ENCODE results near the gene TMEM254. TPM values are rescaled to one million over a fixed set of nuclear protein-coding genes. Genes with fewer than 3 reads are reported as not detected.

Gene TMEM254
- total and polyA plus RNA-seq, 2 experiments from 2014 or later = 21.1 to 21.5 TPM

DNA sequence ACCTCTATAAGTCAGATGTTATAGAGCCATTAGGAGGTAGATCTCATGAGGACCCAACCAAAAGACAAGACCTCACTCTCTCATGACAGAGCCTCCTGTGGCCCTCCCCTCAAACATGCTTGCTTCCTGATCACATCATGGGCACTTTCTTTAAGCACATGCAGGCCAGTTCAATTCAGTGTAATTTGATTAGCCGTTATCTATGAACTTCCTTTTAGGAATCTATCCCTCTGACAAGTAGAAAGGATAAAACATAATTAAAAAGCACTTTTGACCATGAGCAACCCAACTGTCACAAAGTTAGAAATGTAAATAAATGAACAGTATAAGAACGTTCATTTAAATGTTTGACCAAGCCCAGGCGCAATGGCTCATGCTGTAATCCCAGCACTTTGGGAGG, 27.7 kb upstream of the TMEM254 start (continued):
- TF ChIP-seq ZNF331 (CRISPR knock-in tag; IDR thresholded peaks at IDR 0.05; ENCODE audit: low read depth) (no peak), JUNB (IDR thresholded peaks at IDR 0.05; ENCODE audit: unreplicated experiment) (no peak), EZH2 (IDR thresholded peaks at IDR 0.05; ENCODE audit: low read depth, unreplicated experiment) (no peak), NANOG (IDR thresholded peaks at IDR 0.05; ENCODE audit: borderline replicate concordance) (no peak), STAT1 (IDR thresholded peaks at IDR 0.05; ENCODE audit: unreplicated experiment) (no peak), ZNF114 (CRISPR knock-in tag; IDR thresholded peaks at IDR 0.05) (no peak)
- TF ChIP-seq, protein P1, sequence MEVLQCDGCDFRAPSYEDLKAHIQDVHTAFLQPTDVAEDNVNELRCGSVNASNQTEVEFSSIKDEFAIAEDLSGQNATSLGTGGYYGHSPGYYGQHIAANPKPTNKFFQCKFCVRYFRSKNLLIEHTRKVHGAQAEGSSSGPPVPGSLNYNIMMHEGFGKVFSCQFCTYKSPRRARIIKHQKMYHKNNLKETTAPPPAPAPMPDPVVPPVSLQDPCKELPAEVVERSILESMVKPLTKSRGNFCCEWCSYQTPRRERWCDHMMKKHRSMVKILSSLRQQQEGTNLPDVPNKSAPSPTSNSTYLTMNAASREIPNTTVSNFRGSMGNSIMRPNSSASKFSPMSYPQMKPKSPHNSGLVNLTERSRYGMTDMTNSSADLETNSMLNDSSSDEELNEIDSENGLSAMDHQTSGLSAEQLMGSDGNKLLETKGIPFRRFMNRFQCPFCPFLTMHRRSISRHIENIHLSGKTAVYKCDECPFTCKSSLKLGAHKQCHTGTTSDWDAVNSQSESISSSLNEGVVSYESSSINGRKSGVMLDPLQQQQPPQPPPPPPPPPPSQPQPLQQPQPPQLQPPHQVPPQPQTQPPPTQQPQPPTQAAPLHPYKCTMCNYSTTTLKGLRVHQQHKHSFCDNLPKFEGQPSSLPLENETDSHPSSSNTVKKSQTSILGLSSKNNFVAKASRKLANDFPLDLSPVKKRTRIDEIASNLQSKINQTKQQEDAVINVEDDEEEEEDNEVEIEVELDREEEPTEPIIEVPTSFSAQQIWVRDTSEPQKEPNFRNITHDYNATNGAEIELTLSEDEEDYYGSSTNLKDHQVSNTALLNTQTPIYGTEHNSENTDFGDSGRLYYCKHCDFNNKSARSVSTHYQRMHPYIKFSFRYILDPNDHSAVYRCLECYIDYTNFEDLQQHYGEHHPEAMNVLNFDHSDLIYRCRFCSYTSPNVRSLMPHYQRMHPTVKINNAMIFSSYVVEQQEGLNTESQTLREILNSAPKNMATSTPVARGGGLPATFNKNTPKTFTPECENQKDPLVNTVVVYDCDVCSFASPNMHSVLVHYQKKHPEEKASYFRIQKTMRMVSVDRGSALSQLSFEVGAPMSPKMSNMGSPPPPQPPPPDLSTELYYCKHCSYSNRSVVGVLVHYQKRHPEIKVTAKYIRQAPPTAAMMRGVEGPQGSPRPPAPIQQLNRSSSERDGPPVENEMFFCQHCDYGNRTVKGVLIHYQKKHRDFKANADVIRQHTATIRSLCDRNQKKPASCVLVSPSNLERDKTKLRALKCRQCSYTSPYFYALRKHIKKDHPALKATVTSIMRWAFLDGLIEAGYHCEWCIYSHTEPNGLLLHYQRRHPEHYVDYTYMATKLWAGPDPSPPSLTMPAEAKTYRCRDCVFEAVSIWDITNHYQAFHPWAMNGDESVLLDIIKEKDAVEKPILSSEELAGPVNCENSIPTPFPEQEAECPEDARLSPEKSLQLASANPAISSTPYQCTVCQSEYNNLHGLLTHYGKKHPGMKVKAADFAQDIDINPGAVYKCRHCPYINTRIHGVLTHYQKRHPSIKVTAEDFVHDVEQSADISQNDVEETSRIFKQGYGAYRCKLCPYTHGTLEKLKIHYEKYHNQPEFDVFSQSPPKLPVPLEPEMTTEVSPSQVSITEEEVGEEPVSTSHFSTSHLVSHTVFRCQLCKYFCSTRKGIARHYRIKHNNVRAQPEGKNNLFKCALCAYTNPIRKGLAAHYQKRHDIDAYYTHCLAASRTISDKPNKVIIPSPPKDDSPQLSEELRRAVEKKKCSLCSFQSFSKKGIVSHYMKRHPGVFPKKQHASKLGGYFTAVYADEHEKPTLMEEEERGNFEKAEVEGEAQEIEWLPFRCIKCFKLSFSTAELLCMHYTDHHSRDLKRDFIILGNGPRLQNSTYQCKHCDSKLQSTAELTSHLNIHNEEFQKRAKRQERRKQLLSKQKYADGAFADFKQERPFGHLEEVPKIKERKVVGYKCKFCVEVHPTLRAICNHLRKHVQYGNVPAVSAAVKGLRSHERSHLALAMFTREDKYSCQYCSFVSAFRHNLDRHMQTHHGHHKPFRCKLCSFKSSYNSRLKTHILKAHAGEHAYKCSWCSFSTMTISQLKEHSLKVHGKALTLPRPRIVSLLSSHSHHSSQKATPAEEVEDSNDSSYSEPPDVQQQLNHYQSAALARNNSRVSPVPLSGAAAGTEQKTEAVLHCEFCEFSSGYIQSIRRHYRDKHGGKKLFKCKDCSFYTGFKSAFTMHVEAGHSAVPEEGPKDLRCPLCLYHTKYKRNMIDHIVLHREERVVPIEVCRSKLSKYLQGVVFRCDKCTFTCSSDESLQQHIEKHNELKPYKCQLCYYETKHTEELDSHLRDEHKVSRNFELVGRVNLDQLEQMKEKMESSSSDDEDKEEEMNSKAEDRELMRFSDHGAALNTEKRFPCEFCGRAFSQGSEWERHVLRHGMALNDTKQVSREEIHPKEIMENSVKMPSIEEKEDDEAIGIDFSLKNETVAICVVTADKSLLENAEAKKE (CRISPR knock-in tag; IDR thresholded peaks at IDR 0.05) = no peak

DNA sequence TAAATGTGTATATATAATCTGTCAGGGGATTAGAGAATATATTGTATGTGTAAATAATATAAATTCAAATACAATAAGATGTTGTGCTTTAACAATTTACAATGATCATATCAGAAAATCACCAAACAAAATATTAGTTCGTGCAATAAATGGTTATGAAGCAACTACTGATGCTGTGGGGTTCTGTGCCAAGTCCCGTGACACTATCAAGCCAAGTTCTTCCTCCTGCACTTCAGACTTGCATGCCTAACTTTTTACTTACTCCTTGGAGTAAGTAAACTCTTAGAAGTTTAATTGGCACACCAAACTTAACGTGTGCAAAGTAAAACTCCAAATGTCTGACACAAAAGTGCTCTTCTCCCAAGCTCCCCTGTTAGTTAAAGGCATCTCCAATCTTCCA, 26.5 kb upstream of the TMEM254 start:
- Mint-ChIP-seq H3K27me3 (ENCODE audit: insufficient read depth, low read depth, poor library complexity) (peaks cover 4% of the 10 kb centered on the region), H3K36me3 (ENCODE audit: low read depth) (no peaks in the 10 kb centered on the region), H3K27ac (no peak overlapping the region), H3K4me1 (no peaks in the 10 kb centered on the region), H3K9me3 (no peaks in the 10 kb centered on the region), H3K4me3 (no peak overlapping the region)
- Histone ChIP-seq H3K36me3 (ENCODE audit: insufficient read depth) (no peaks in the 10 kb centered on the region), H3F3A (replicated peaks; ENCODE audit: low read depth) (no peaks in the 10 kb centered on the region), H4K20me1 (replicated peaks; ENCODE audit: insufficient read depth) (no peaks in the 10 kb centered on the region), H3K4me3 (no peak overlapping the region), H3K79me2 (replicated peaks; ENCODE audit: insufficient read depth) (no peaks in the 10 kb centered on the region), H3K4me2 (no peak overlapping the region), H3K9me2 (ENCODE audit: insufficient read depth) (no peaks in the 10 kb centered on the region), H3K27ac (ENCODE audit: low read depth) (no peak overlapping the region), H3K4me1 (ENCODE audit: insufficient read depth) (no peaks in the 10 kb centered on the region), H2AFZ (no peak overlapping the region), H3K27me3 (ENCODE audit: insufficient read depth) (no peaks in the 10 kb centered on the region)
- DNase-seq (ENCODE audit: low spot score) = no peak
- ATAC-seq = no peak
- TF ChIP-seq, protein P1 (CRISPR knock-in tag; IDR thresholded peaks at IDR 0.05) = no peak
- TF ChIP-seq STAT1 (IDR thresholded peaks at IDR 0.05; ENCODE audit: unreplicated experiment) (no peak), POLR2AphosphoS5 (IDR thresholded peaks at IDR 0.05; ENCODE audit: low read depth) (no peak), EZH2 (IDR thresholded peaks at IDR 0.05; ENCODE audit: low read depth, unreplicated experiment) (no peak), CREB1 (CRISPR knock-in tag; IDR thresholded peaks at IDR 0.05; ENCODE audit: low read depth) (no peak), JUNB (IDR thresholded peaks at IDR 0.05; ENCODE audit: unreplicated experiment) (no peak)
